ENCODE results near the gene GRIK5.

The GRIK5 gene

DNA sequence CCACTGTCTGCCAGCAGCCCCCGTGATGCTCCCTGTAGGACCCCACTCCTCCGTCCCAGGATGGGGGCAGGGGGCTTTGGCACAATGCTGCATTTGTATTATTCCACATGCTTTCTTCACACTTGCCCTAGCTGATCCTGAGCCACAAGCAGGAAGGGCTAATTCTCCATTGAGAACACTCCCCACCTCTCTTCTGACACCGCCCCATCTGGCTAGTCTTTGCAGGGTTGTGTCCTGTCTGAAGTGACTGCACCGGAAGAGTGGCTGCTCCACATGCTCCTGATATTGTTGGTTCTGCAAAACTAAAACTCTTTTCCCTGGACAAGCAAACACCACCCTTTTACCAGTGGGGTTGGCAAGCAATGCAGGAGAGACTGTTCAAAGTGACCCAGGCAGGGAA, 23.9 kb upstream of the GRIK5 start:
- DNase-seq = no peak

DNA sequence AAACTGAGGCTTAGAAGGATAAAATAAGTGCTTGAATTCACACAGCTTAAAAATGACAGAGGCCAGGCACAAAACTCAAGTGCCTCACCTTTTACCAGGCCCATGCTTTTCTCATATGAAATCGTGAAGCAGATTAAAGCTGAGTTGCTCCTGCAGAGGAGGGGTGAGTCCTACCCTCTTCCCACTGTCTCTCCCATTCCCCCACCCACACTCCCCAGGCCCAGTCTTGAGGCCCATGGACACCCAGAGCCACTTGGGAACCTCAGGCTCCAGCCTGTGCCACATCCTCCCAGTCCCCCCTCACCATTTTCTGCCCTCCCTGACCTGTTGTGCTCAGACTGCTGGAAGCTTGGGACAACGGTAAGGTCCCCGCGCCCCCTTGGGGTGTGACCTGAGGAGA, 23.5 kb upstream of the GRIK5 start:
- no peak for DNase-seq

DNA sequence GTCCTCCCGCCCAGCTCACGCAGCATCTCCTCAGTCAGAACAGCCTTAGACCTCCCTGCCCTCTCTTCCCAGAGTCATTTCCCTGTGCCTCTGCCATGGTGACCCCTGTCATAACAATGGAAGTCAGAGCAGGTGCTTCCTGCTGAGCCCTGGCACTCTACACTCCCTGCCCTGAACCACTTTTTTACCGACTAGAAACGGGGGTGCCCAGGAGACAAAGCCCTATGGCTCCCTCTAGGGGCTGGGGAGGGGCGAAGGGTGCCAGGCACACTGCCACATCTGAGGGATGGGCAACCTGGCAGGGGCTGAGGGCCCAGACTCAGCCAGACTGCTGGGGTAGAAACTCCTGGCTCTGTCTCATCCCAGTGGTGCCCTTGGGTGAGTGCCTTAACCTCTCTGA, 22.3 kb upstream of the GRIK5 start:
- peak; percentile 20 for DNase-seq

DNA sequence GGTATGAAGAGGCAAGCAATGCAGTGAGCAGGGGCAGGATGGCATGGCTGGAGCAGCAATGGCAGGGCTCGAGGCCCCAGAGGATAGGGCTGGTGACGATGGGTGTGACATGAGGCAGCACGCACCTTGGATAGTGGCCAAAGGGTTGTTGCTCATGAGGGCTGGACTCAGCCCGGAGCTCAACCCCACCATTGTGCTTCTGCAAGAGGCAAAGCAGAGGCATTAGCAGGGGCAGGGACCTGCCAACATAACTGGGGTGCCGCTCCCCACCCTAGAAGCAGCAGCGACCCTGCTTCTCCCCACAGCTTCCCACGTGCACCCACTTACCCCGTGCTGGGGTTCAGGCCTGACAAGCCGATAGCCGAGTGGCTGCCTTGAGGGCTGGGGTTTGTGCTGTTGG, 21.7 kb upstream of the GRIK5 start:
- no peak for DNase-seq

DNA sequence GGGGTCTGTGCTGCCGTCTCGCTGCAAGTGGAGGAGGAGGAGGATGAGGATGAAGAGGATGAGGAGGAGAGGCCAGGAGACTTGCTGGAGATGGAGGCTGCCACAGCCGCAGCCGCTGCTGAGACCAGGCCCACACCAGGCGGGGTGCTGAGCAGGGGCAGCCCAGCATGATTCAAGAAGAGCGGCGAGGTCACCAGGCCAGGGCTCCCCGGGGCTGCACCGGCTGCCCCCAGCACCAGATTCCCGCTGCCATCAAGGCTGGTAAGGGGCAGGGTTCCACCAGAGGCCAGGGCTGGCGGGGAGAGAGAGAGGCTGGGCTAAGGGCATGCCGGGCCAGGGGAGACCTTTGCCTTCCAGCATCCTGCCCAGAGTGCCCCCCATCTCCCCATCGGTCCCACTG, 21.3 kb upstream of the GRIK5 start:
- DNase-seq = no peak

DNA sequence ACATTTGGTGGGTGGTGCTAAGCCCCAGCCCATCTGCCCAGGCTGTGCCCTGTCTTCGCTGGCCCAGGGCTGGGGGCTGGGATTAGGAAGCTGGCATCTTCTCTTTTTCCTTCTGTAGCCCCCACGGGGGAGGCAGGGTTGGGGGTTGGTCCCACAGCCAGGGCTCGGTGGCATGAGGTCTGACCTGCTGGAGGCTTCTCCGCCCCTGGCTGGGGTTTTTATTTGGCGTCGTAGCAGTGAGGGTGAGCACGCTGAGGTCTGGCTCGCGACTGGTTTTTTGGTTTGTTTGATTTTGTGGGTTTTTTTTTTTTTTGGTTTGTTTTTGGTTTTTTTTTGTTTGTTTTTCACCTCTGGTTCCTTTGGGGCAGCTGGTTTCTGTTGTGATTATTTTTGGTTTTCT, 20.7 kb upstream of the GRIK5 start:
- no peak for DNase-seq

DNA sequence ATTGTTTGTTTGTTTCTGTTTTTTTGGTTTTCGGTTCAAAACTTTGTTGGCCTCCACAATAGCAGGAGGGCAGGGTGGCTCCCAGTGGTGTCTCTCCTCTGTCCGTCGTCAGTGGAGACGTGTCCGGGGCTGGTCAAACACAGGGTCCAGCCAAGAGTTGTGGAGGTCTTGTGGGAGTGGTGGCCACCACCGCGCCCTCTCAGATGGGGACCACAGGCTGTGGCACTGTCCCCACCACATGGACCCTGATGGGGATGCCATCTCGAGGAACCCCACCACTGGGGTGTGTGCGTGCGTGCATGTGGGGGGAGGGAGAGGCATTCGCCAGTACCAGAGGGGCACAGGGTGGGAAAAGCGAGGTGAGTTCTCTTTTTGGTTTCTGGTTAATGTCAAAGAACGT, 19.8 kb upstream of the GRIK5 start:
- DNase-seq = no peak

DNA sequence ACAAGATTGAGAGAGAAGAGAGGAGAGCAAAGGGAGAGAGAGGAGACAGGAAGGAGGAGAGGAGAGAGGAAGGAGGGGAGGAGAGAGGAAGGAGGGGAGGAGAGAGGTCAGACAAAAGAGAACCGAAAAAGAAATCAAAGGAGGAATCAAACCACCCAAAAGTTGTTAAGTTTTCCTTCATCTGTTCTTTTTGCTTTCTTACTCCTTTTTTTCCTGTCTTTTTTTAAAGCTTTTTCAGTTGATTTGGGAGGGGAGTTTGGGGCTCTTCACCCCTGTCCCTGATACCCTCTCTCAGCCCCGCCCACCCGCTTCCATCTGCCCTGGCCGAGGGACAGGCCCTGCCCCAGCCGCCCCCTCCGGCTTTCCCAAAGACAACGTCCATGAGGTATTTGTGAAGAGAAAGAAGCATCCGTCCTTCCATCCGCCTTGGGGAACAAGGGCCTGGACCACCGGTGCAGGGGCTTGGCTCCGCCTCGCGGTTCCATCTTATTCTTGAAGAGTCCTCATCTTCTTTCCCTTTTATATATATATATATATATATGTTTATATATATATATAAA, 19.3 kb upstream of the GRIK5 start:
- DNase-seq = no peak

DNA sequence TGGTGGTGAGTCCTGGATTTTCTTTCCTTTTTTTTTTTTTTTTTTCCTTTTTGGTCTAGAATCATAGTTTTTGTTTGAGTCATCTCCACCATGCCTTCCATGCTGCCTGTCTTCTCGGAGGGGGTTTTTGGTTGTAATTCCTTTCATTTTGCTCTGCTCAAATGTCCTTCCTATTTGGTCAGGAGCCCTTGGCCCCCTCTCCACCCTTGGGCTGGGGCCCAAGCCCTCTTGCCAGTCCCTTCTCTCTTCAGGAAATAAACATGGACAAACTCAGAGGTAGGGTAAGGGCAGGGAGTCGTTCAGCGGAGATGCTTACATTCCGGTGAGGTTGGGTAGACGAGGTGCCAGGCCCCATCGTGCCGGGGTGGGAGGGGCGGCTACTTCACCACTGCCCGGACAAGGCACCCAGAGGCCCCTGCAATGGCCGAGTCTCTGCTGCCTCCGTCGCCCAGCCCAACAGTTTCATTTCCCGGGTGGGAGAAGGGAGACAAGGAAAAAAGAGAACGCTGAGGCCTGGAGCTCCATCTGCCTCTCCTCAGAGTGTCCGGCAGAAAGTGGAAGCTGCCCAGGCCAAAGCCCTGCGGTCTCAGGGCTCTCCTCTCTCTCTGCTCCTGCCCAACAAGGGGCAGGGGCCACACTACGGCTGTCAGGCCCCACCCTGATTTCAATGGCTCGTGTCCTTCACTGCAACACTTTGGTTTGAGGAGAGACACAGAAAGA, 18.6 kb upstream of the GRIK5 start:
- DNase-seq = no peak

DNA sequence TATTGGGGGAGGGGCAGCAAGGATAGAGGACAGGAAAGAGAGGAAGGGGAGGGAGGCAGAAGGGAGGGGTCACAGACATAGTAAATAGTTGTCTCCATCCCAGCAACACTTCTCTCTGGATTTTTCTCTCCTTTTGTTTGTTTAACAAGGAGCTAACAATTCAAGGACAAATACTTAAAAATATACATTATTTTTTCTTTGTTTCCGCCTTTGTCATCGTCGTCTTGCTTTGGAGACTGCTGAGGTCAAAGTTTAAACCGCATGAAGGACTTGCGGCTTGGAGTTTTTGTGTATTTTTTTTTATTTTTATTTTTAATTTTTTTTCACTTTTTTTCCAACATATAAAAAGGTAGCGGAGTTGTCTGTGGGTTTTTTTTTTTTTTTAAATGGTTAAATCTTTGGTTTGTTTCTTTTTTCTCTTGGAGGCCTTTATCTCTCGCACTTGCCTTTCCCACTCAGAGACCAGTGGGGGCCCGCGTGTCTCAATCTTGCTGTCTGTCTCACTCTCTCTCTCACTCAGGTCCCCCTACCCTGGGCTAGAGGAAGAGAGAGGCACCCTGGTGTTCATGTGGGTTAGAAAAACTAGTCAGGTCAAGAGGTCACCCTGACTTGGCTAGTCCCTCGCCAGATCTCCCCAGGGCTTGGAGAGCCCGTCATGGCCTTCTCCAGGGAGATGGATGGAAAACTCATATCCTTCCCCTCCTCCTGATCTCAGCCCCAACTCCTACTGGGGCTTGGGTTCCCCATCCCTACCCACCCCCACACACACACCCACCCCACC, 17.0 kb upstream of the GRIK5 start:
- no peak for DNase-seq

DNA sequence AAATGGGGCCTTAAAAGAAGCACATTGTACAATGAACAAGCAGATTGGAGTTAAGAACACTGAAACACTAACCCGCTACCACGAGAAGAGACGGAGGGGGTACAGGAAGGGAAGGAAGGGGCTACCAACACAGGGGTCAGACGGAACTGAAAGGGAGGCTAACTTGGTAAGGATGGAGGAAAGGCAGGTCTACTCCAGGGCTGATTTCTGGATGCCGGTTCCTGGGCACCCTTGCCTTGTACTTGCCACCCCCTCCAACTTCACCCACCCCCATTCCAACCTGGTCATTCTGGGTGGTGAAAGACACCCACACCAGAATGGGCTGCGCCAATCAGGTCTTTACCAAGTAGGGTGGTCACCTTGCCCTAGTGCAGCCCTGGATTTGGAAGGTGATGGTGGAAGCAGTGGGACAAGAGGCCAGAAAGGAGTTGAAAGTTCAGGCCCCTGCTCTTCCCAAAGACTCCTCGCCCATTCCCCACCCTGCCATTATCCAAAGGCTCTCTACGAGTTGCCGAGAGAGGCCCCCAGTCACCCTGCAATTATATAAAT, 16.3 kb upstream of the GRIK5 start:
- DNase-seq = no peak

DNA sequence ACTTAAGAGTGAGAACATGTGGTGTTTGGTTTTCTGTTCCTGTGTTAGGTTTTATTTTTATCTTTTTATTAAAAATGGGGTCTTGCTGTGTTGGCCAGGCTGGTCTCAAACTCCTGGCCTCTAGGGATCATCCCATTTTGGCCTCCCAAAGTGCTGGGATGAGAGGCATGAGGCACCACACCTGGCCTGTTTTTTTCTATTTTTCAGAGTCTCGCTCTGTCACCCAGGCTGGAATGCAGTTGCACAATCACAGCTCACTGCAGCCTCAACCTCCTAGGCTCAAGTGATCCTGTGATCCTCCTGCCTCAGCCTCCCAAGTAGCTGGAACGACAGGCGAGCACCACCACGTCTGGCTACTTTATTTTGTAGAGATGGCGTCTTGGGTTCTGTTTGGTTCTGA, 13.5 kb upstream of the GRIK5 start:
- DNase-seq = no peak

DNA sequence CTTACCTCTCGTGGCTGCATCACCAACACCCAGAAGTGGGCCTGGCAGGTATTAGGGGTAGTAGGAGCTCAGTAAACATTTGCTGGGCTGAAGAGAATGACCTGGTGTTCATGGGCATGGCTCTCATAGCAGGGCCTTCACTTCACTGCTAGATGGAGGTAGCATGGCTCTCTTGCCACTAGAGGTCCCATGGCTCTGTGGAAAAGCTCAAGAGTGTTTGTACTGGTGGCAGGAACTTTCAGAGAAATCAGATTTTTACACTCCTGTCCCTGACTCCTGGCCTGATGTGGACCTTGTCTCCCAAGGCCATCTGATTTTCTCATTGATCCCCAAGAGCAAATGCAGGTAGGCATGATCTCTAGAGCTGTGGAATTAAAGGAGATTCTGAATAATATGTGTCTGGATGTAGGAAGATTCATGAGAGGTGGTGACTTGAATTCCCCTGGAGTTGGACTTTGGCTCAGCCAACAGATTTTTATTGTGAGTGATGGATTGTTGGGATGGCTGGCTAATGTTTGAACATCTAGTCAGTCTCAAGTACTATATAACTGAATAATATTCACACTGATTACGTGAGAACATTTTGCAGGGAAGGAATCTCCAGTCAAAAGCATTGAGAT, 11.7 kb upstream of the GRIK5 start:
- DNase-seq = no peak

DNA sequence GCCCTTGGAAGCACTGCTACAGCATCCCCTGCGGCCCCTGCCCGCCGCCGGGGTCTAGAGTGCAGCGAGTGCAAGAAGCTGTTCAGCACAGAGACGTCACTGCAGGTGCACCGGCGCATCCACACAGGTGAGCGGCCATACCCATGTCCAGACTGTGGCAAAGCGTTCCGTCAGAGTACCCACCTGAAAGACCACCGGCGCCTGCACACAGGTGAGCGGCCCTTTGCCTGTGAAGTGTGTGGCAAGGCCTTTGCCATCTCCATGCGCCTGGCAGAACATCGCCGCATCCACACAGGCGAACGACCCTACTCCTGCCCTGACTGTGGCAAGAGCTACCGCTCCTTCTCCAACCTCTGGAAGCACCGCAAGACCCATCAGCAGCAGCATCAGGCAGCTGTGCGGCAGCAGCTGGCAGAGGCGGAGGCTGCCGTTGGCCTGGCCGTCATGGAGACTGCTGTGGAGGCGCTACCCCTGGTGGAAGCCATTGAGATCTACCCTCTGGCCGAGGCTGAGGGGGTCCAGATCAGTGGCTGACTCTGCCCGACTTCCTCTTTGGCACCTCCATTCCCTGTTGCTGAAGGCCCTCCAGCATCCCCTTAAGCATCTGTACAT, 10.9 kb upstream of the GRIK5 start:
- DNase-seq = no peak

DNA sequence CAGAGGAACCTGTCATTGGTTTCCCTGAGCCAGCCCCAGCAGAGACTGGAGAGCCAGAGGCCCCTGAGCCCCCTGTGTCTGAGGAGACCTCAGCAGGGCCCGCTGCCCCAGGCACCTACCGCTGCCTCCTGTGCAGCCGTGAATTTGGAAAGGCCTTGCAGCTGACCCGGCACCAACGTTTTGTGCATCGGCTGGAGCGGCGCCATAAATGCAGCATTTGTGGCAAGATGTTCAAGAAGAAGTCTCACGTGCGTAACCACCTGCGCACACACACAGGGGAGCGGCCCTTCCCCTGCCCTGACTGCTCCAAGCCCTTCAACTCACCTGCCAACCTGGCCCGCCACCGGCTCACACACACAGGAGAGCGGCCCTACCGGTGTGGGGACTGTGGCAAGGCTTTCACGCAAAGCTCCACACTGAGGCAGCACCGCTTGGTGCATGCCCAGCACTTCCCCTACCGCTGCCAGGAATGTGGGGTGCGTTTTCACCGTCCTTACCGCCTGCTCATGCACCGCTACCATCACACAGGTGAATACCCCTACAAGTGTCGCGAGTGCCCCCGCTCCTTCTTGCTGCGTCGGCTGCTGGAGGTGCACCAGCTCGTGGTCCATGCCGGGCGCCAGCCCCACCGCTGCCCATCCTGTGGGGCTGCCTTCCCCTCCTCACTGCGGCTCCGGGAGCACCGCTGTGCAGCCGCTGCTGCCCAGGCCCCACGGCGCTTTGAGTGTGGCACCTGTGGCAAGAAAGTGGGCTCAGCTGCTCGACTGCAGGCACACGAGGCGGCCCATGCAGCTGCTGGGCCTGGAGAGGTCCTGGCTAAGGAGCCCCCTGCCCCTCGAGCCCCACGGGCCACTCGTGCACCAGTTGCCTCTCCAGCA, 10.1 kb upstream of the GRIK5 start:
- no peak for DNase-seq

DNA sequence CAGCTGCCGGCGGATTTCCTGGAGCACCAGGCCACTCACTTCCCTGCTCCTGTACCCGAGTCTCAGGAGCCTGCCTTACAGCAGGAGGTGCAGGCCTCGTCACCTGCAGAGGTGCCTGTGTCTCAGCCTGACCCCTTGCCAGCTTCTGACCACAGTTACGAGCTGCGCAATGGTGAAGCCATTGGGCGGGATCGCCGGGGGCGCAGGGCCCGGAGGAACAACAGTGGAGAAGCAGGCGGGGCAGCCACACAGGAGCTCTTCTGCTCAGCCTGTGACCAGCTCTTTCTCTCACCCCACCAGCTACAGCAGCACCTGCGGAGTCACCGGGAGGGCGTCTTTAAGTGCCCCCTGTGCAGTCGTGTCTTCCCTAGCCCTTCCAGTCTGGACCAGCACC, 9.3 kb upstream of the GRIK5 start:
- no peak for DNase-seq

DNA sequence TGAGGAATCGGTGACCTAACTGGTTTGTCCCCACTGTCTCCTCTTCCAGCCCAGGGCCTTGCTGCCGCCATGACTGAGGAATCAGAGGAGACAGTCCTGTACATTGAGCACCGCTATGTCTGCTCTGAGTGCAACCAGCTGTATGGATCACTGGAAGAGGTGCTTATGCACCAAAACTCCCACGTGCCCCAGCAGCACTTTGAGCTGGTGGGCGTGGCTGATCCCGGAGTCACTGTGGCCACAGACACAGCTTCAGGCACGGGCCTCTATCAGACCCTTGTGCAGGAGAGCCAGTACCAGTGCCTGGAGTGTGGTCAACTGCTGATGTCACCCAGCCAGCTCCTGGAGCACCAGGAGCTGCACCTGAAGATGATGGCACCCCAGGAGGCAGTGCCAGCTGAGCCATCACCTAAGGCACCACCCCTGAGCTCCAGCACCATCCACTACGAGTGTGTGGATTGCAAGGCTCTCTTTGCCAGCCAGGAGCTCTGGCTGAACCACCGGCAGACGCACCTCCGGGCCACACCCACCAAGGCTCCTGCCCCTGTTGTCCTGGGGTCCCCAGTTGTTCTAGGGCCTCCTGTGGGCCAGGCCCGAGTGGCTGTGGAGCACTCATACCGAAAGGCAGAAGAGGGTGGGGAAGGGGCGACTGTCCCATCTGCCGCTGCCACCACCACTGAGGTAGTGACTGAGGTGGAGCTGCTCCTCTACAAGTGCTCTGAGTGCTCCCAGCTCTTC, 8.7 kb upstream of the GRIK5 start:
- DNase-seq = no peak

DNA sequence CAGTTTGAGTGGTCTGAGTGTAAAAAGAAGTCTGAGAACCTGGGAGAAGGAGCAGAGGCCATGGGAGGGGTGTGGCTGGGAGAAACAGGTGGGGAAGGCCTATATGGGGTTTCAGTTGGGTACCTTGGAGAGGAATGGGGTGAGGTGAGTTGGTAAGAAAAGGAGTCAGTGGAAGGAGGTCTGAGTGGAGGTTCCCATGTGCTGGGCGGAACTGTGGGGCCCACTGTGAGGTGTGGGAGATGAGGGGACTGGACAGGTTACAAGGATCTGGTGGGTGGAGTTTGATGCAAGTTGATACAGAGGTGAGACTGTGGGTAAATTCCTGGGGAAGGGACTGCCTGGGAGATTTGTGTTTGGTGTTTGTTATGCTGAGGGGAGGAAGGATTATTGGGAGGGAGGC, 8.1 kb upstream of the GRIK5 start:
- DNase-seq = no peak

DNA sequence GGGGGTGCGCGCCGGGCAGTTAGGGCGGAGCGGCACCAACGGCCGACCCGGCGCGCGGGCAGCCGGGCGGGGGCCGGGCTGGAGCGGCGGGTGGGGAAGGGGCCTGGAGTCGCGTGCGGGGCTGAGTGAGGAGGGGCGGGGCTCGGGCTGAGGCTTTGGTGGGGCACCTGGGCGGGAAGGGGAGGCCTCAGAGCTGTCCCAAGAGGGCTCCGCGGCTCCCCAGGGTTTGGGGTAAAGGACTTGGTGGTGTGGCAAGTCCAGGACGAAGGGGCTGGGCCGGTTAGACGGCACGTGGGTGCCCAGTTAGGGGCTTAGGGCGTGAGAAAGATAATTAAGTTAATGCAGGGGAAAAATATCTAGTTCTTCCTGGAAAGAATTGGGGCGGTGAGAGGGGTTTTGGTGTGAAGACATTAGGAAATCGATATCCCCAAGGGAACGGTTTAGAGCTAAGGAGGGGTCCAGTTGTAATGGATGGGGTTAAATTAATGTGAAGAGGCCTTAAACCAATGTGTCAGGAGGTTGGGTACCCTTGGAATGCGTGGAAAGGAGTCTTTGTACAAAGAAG, 6.5 kb upstream of the GRIK5 start:
- no peak for DNase-seq

DNA sequence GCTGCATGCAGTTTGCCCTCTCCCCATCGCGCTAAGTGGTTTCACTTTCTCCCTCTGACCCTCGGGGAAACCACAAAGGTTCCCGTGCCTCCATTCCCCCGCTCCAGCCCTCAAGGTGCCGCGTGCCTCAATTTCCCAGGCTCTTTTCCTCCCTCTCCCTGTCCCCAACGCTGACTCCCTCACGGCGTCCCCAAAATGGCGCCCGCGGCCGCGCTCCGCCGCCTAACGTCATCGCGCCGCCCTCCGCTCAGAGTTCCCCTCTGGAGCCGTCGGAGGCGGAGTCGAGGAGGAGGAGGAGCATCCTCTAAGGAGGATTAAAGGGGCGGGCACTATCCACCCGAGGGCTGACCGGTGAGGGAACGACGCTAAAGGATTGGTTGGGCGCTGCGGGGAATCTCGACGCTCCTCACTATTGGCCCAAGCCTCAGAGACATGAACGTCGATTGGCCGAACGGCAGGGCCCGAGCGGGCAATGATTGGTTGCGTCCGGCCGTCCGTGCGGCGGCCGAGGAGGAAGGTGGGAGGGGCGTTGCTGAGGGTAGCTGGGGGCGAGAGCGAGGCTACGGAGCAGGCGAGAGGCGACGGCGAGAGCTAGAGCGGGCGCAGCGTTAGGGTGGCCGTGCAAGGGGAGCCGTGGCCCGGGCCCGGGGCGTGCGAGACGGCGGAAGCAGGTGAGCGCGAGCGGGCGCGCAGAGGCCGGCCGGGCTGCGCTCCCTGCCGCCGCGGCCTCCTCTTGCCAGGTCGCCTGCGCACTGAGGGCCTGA, 5.8 kb upstream of the GRIK5 start, which contains the start of gene ZNF574:
Gene ZNF574, plus strand, starts transcription at position 551 of the 764 bp plus-strand sequence. CDS start 2,441 bp downstream, outside the sequence.
- peak; percentile 98 for DNase-seq
